Transverse colon (tissue), 4 donors: ENCODE data around the gene PKD2L2.

Experiments
- EP300 ChIP-seq: sonication (generic); formaldehyde crosslinking; IDR thresholded peaks from one replicate; pipeline ENCODE4 v1.6.1; 2017; ENCODE audit warnings: antibody characterized with exemption, low read depth
- POLR2A ChIP-seq: fragments of 450-650 bp; IDR thresholded peaks from one replicate; pipeline ENCODE4 v1.6.1; 2016; ENCODE audit warnings: antibody characterized with exemption, mild to moderate bottlenecking, moderate library complexity
- POLR2AphosphoS5 ChIP-seq, 3 donors: sonication (generic); formaldehyde crosslinking; IDR thresholded peaks; one replicate each; pipeline ENCODE4 v1.6.1; 2016; ENCODE audit warnings: antibody characterized with exemption in 3 of 3
- TF ChIP-seq, protein P1 (sequence below), 5 experiments: fragments of 200-600 bp in 3 of 5; fragments of 450-650 bp in 2 of 5; sonication (generic) in 3 of 5; IDR thresholded peaks; 1 replicate in 2 of 5; 2 replicates in 3 of 5; pipeline ENCODE4 v1.5.1; 2016 to 2017; ENCODE audit warnings: antibody characterized with exemption in 5 of 5, inconsistent platforms in 3 of 5, mild to moderate bottlenecking in 2 of 5, moderate library complexity in 1 of 5

DNA sequence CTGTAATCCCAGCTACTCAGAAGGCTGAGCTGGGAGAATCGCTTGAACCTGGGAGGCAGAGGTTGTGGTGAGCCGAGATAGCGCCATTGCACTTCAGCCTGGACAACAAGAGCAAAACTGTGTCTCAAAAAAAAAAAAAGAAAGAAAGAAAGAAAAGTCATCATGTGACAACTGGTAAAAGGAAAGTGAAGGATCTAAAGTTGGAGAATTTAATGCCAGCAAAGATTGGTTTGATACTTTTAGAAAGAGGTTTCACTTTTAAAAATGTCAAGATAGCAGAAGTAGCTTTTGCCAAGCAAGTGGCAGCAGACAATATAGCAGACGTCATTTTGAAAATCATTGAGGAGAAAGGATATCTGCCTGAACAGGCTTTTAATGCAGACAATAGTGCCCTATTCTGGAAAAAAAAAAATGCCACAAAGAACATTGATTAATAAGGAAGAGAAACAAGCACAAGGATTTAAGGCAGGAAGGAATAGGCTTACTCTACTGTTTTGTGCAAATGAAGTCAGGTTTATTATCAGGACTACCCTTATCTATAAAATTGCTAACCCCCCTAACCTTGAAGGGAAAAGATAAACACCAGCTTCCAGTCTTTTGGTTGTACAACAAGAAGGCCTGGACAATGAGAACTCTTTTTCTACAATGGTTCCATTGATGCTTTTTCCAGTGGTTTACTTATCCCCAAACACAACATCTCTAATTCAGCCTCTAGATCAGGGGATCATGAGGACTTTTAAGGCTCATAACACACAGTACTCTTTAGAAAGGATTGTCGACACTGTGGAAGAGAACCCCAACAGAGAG, 12.0 kb downstream of the PKD2L2 start:
- TF ChIP-seq, protein P1, sequence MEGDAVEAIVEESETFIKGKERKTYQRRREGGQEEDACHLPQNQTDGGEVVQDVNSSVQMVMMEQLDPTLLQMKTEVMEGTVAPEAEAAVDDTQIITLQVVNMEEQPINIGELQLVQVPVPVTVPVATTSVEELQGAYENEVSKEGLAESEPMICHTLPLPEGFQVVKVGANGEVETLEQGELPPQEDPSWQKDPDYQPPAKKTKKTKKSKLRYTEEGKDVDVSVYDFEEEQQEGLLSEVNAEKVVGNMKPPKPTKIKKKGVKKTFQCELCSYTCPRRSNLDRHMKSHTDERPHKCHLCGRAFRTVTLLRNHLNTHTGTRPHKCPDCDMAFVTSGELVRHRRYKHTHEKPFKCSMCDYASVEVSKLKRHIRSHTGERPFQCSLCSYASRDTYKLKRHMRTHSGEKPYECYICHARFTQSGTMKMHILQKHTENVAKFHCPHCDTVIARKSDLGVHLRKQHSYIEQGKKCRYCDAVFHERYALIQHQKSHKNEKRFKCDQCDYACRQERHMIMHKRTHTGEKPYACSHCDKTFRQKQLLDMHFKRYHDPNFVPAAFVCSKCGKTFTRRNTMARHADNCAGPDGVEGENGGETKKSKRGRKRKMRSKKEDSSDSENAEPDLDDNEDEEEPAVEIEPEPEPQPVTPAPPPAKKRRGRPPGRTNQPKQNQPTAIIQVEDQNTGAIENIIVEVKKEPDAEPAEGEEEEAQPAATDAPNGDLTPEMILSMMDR (IDR thresholded peaks at IDR 0.05) = no peak
- TF ChIP-seq POLR2A (no peak), POLR2AphosphoS5 (IDR thresholded peaks at IDR 0.05) (no peak), EP300 (no peak)
